Measurements from ENCODE around the gene MOB3C.

DNA sequence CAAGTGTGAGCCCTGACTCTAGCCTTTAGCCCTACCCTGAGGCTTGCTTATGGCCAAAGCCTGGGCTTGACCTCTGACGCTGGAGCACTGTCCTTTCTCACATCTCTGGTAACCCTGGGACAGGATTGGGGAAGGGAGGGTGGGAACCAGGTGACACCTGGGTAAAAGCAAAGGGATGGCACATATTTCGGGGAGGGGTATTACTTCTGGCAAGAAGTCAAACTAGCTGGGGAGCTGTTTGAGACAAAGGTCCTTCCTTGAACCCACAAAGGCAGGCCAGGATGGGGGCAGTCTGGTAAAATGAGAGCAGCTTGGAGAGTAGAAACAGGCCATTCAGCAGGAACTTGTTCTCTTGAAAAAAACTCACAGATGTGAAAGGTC is 2.0 kb downstream of the MOB3C start:
- TF ChIP-seq EZH2 (IDR thresholded peaks at IDR 0.05) (no peak), EZH2phosphoT487 (IDR thresholded peaks at IDR 0.05) (no peak)
- TF ChIP-seq, protein P1, sequence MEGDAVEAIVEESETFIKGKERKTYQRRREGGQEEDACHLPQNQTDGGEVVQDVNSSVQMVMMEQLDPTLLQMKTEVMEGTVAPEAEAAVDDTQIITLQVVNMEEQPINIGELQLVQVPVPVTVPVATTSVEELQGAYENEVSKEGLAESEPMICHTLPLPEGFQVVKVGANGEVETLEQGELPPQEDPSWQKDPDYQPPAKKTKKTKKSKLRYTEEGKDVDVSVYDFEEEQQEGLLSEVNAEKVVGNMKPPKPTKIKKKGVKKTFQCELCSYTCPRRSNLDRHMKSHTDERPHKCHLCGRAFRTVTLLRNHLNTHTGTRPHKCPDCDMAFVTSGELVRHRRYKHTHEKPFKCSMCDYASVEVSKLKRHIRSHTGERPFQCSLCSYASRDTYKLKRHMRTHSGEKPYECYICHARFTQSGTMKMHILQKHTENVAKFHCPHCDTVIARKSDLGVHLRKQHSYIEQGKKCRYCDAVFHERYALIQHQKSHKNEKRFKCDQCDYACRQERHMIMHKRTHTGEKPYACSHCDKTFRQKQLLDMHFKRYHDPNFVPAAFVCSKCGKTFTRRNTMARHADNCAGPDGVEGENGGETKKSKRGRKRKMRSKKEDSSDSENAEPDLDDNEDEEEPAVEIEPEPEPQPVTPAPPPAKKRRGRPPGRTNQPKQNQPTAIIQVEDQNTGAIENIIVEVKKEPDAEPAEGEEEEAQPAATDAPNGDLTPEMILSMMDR (IDR thresholded peaks at IDR 0.05) = no peak

Data from neural progenitor cell (in vitro differentiated cells).